ENCODE measurements around the gene IRAG1. TPM values are rescaled to one million over a fixed set of nuclear protein-coding genes. Genes with fewer than 3 reads are reported as not detected.
"Not testable (repeated sequence)": the region's sequence is repeated elsewhere in the genome, so short reads cannot be mapped to it uniquely, and the experiment has no call there.

The IRAG1 gene
- total RNA-seq, 2 donors from 2014 or later, result 3.5 to 18.7 TPM

GRCh38 chr11:10692531-10693115, 932 bp downstream of the IRAG1 start:
- Histone ChIP-seq H3K27me3 (no peaks in the 10 kb centered on the region), H3K4me1 (no peaks in the 10 kb centered on the region), H3K36me3 (no peaks in the 10 kb centered on the region), H3K9me3 (no peaks in the 10 kb centered on the region), H3K9ac (ENCODE audit: low read depth in 2 of 2, low read length in 2 of 2) (peak overlapping the region; percentile 46 to 52), H3K27ac (peak overlapping the region; percentile 45), H3K4me3 (peak overlapping the region; percentile 22)
- DNase-seq, result no peak
- intact Hi-C loops (cut with DNase I), result no loop called here
- no peak for TF ChIP-seq CTCF (IDR thresholded peaks at IDR 0.05)

GRCh38 chr11:10688401-10688800, 5.2 kb downstream of the IRAG1 start:
- H3K27me3 ChIP-seq, result no peaks in the 10 kb centered on the region
- H3K4me3 ChIP-seq, result no peak overlapping the region
- no peak for DNase-seq
- H3K27ac ChIP-seq, result no peak overlapping the region
- H3K9ac ChIP-seq (ENCODE audit: low read depth in 2 of 2, low read length in 2 of 2), result no peak overlapping the region
- peak; percentile 13 for TF ChIP-seq CTCF (IDR thresholded peaks at IDR 0.05)
- intact Hi-C loops (cut with DNase I), result no loop called here
- no peaks in the 10 kb centered on the region for H3K9me3 ChIP-seq
- no peaks in the 10 kb centered on the region for H3K36me3 ChIP-seq
- no peaks in the 10 kb centered on the region for H3K4me1 ChIP-seq

GRCh38 chr11:10686311-10686710, 7.2 kb downstream of the IRAG1 start:
- TF ChIP-seq CTCF (IDR thresholded peaks at IDR 0.05), result no peak
- Histone ChIP-seq H3K9ac (ENCODE audit: low read depth in 2 of 2, low read length in 2 of 2) (no peak overlapping the region), H3K9me3 (no peaks in the 10 kb centered on the region), H3K27ac (no peak overlapping the region), H3K27me3 (no peaks in the 10 kb centered on the region), H3K36me3 (no peaks in the 10 kb centered on the region), H3K4me1 (no peaks in the 10 kb centered on the region), H3K4me3 (no peak overlapping the region)
- no peak for DNase-seq
- intact Hi-C loops (cut with DNase I), result no loop called here

GRCh38 chr11:10683429-10683828, 10.1 kb downstream of the IRAG1 start:
- Histone ChIP-seq H3K9me3 (no peaks in the 10 kb centered on the region), H3K4me1 (no peaks in the 10 kb centered on the region), H3K36me3 (no peaks in the 10 kb centered on the region), H3K27me3 (no peaks in the 10 kb centered on the region), H3K9ac (ENCODE audit: low read depth in 2 of 2, low read length in 2 of 2) (no peak overlapping the region), H3K27ac (no peak overlapping the region), H3K4me3 (no peak overlapping the region)
- no peak for TF ChIP-seq CTCF (IDR thresholded peaks at IDR 0.05)
- intact Hi-C loops (cut with DNase I), result no loop called here
- no peak for DNase-seq

- Histone ChIP-seq H3K9ac (ENCODE audit: low read depth in 2 of 2, low read length in 2 of 2) (no peak overlapping the region), H3K36me3 (no peaks in the 10 kb centered on the region), H3K27me3 (no peaks in the 10 kb centered on the region), H3K27ac (no peak overlapping the region), H3K4me3 (no peak overlapping the region), H3K4me1 (no peaks in the 10 kb centered on the region), H3K9me3 (no peaks in the 10 kb centered on the region)
- intact Hi-C loops (cut with DNase I), result no loop called here
- TF ChIP-seq CTCF (IDR thresholded peaks at IDR 0.05), result no peak
- no peak for DNase-seq
Measured at GRCh38 chr11:10680956-10681487, 12.5 kb downstream of the IRAG1 start.

GRCh38 chr11:10680279-10680678, 13.3 kb downstream of the IRAG1 start:
- H3K36me3 ChIP-seq; H3K27me3 ChIP-seq; DNase-seq; H3K4me1 ChIP-seq; H3K9ac ChIP-seq (ENCODE audit: low read depth in 2 of 2, low read length in 2 of 2); H3K4me3 ChIP-seq; intact Hi-C loops (cut with DNase I); H3K9me3 ChIP-seq; H3K27ac ChIP-seq: not testable (repeated sequence)
